Thyroid gland (tissue), 4 donors: ENCODE measurements around the gene RNF227.

ENCODE experiments used
- CTCF ChIP-seq, 6 experiments: fragments of 200-600 bp in 3 of 6; fragments of 450-650 bp in 3 of 6; sonication (generic) in 3 of 6; IDR thresholded peaks; one replicate each; pipeline ENCODE4 v1.5.1; 2016 to 2019; ENCODE audit warnings: antibody characterized with exemption in 6 of 6, mild to moderate bottlenecking in 2 of 6, inconsistent platforms in 1 of 6, moderate library complexity in 1 of 6
- POLR2A ChIP-seq, 2 donors: fragments of 450-650 bp; IDR thresholded peaks; one replicate each; pipeline ENCODE4 v1.6.1; 2017; ENCODE audit warnings: antibody characterized with exemption in 2 of 2, mild to moderate bottlenecking in 2 of 2, moderate library complexity in 1 of 2

GRCh38 chr17:7909089-7909488 lies 7.0 kb downstream of the RNF227 start:
- TF ChIP-seq POLR2A (IDR thresholded peaks at IDR 0.05) (no peak), CTCF (IDR thresholded peaks at IDR 0.05) (no peak)
